H1 (cell line): ENCODE measurements around the gene GZF1. TPM values are rescaled to one million over a fixed set of nuclear protein-coding genes. Genes with fewer than 3 reads are reported as not detected.

Experiments
- CTCF ChIA-PET: fragments of 300-600 bp; sonication (Branson Sonifier 250); formaldehyde crosslinking; loops from one replicate; lab custom pipeline; 2021; ENCODE audit not compliant: partially characterized antibody; lab: Charles Lee
- POLR2A ChIA-PET: fragments of 300-600 bp; sonication (Branson Sonifier 250); formaldehyde crosslinking; loops from one replicate; lab custom pipeline; 2021; ENCODE audit warnings: inconsistent platforms; ENCODE audit not compliant: partially characterized antibody; lab: Charles Lee
- DNase-seq, 2 experiments: peaks; one replicate each; pipeline versions ENCODE4 v3.0.0 to v3.0.0-alpha.2; 2010 to 2022; ENCODE audit warnings: low spot score in 2 of 2, low read depth in 1 of 2, mixed read lengths in 1 of 2
- FAIRE-seq: peaks from 2 replicates; lab custom pipeline; 2011; peaks lifted over from hg19 to GRCh38; lab: Jason Lieb, UNC
- H2AFZ ChIP-seq: 2 replicates; pipeline ENCODE4 v1.8.1; 2012; ENCODE audit warnings: low read length, inconsistent platforms
- H2AK5ac ChIP-seq: 2 replicates; pipeline ENCODE4 v1.6.1; 2013; ENCODE audit warnings: low read depth, low read length
- H2BK120ac ChIP-seq: replicated peaks from 2 replicates; pipeline ENCODE3; 2013; ENCODE audit warnings: low read depth, low read length, inconsistent platforms
- H2BK12ac ChIP-seq: 2 replicates; pipeline ENCODE4 v1.6.1; 2013; ENCODE audit warnings: low read depth, low read length
- H2BK15ac ChIP-seq: 2 replicates; pipeline ENCODE4 v1.6.1; 2013; ENCODE audit warnings: low read length
- H2BK20ac ChIP-seq: 2 replicates; pipeline ENCODE4 v1.6.1; 2013; ENCODE audit warnings: low read length
- H2BK5ac ChIP-seq: 2 replicates; pipeline ENCODE4 v1.6.1; 2013; ENCODE audit warnings: low read depth, low read length
- H3K14ac ChIP-seq: 2 replicates; pipeline ENCODE4 v1.6.1; 2013; ENCODE audit warnings: inconsistent platforms; ENCODE audit not compliant: insufficient read length
- H3K18ac ChIP-seq: 2 replicates; pipeline ENCODE4 v1.6.1; 2013; ENCODE audit warnings: low read length; ENCODE audit errors: extremely low read depth
- H3K23ac ChIP-seq: 2 replicates; pipeline ENCODE4 v1.6.1; 2013; ENCODE audit warnings: inconsistent platforms; ENCODE audit not compliant: insufficient read length
- H3K23me2 ChIP-seq: 2 replicates; pipeline ENCODE4 v1.6.1; 2013; ENCODE audit warnings: low read depth, low read length
- H3K27ac ChIP-seq: 2 replicates; pipeline ENCODE4 v1.6.1; 2011; ENCODE audit warnings: low read depth, low read length, inconsistent platforms
- H3K27me3 ChIP-seq, 4 experiments: replicated peaks in 1 of 4; 1 replicate in 1 of 4; 2 replicates in 3 of 4; pipeline versions ENCODE4 v1.6.1 to v1.8.1; 2011 to 2013; ENCODE audit warnings: low read length in 3 of 4, mild to moderate bottlenecking in 3 of 4, inconsistent platforms in 2 of 4, mixed read lengths in 2 of 4, moderate library complexity in 1 of 4; ENCODE audit not compliant: control insufficient read depth in 3 of 4, insufficient read depth in 3 of 4; ENCODE audit errors: extremely low read depth in 1 of 4
- H3K36me3 ChIP-seq, 4 experiments: 2 replicates each; pipeline versions ENCODE4 v1.6.1 to v1.8.1; 2011 to 2013; ENCODE audit warnings: mild to moderate bottlenecking in 4 of 4, low read length in 3 of 4, moderate library complexity in 2 of 4, control low read depth in 1 of 4, inconsistent platforms in 1 of 4; ENCODE audit not compliant: insufficient read depth in 4 of 4, control insufficient read depth in 2 of 4
- H3K4ac ChIP-seq: replicated peaks from 2 replicates; pipeline ENCODE3; 2013; ENCODE audit warnings: low read length, low read depth, mixed read lengths, inconsistent platforms; ENCODE audit not compliant: insufficient read length
- H3K4me1 ChIP-seq, 4 experiments: replicated peaks in 1 of 4; 1 replicate in 1 of 4; 2 replicates in 3 of 4; pipeline versions ENCODE4 v1.6.1 to v1.8.1; 2011 to 2013; ENCODE audit warnings: low read length in 3 of 4, inconsistent platforms in 2 of 4, mixed read lengths in 1 of 4; ENCODE audit not compliant: insufficient read depth in 4 of 4, control insufficient read depth in 3 of 4
- H3K4me2 ChIP-seq, 2 experiments: 2 replicates each; pipeline versions ENCODE4 v1.6.1 to v1.8.1; 2011 to 2013; ENCODE audit warnings: low read depth in 2 of 2, low read length in 2 of 2, control low read depth in 1 of 2, inconsistent platforms in 1 of 2, mild to moderate bottlenecking in 1 of 2; ENCODE audit not compliant: insufficient read depth in 1 of 2
- H3K4me3 ChIP-seq, 4 experiments: fragments of 200-600, 300-600 bp in 1 of 4; sonication (generic), shearing (Covaris generic), sonication (Bioruptor Twin) in 1 of 4; 2 replicates each; pipeline versions ENCODE4 v1.5.1 to v1.8.1; 2011 to 2016; ENCODE audit warnings: low read length in 4 of 4, low read depth in 3 of 4, control low read depth in 2 of 4, inconsistent platforms in 2 of 4, mild to moderate bottlenecking in 2 of 4, mixed read lengths in 1 of 4, moderate library complexity in 1 of 4; ENCODE audit not compliant: insufficient read depth in 2 of 4; ENCODE audit errors: extremely low read depth in 1 of 4
- H3K56ac ChIP-seq: replicated peaks from 2 replicates; pipeline ENCODE3; 2013; ENCODE audit warnings: low read depth, mild to moderate bottlenecking, mixed read lengths, low read length, inconsistent platforms; ENCODE audit not compliant: insufficient read length
- H3K79me1 ChIP-seq: 2 replicates; pipeline ENCODE4 v1.6.1; 2013; ENCODE audit warnings: low read depth, low read length, control low read depth
- H3K79me2 ChIP-seq, 2 experiments: 2 replicates each; pipeline versions ENCODE4 v1.6.1 to v1.8.1; 2012 to 2013; ENCODE audit warnings: low read length in 2 of 2, mild to moderate bottlenecking in 2 of 2, inconsistent platforms in 1 of 2; ENCODE audit not compliant: insufficient read depth in 2 of 2, control insufficient read depth in 1 of 2
- H3K9ac ChIP-seq, 4 experiments: replicated peaks in 1 of 4; 1 replicate in 1 of 4; 2 replicates in 3 of 4; pipeline versions ENCODE4 v1.6.1 to v1.8.1; 2011 to 2013; ENCODE audit warnings: low read depth in 3 of 4, low read length in 3 of 4, control low read depth in 2 of 4, mild to moderate bottlenecking in 2 of 4, moderate library complexity in 2 of 4, inconsistent platforms in 1 of 4; ENCODE audit errors: extremely low read depth in 1 of 4
- H3K9me3 ChIP-seq, 2 experiments: 2 replicates each; pipeline versions ENCODE4 v1.6.1 to v1.8.1; 2012 to 2013; ENCODE audit warnings: mild to moderate bottlenecking in 2 of 2, moderate library complexity in 2 of 2, control low read depth in 1 of 2, inconsistent platforms in 1 of 2, low read depth in 1 of 2, low read length in 1 of 2, mixed read lengths in 1 of 2; ENCODE audit not compliant: insufficient read depth in 2 of 2
- H4K20me1 ChIP-seq, 2 experiments: replicated peaks in 1 of 2; 2 replicates each; pipeline versions ENCODE3 to v1.8.1; 2011 to 2013; ENCODE audit warnings: inconsistent platforms in 2 of 2, low read length in 2 of 2, mild to moderate bottlenecking in 1 of 2; ENCODE audit not compliant: insufficient read depth in 2 of 2, control insufficient read depth in 1 of 2
- H4K5ac ChIP-seq: 2 replicates; pipeline ENCODE4 v1.6.1; 2013; ENCODE audit warnings: low read length, low read depth, mixed read lengths, inconsistent platforms; ENCODE audit not compliant: insufficient read length
- H4K8ac ChIP-seq: 2 replicates; pipeline ENCODE4 v1.8.0; 2013; ENCODE audit warnings: mild to moderate bottlenecking, moderate library complexity, low read length, inconsistent platforms; ENCODE audit not compliant: insufficient read depth; ENCODE audit errors: extremely low read depth
- H4K91ac ChIP-seq: replicated peaks from 2 replicates; pipeline ENCODE3; 2013; ENCODE audit warnings: low read length, mixed read lengths, inconsistent platforms; ENCODE audit not compliant: insufficient read length
- GABPA ChIP-seq: IDR thresholded peaks from 2 replicates; pipeline ENCODE4 v1.6.1; 2011; ENCODE audit warnings: mild to moderate bottlenecking, low read length, moderate library complexity, borderline replicate concordance; ENCODE audit not compliant: insufficient read depth
- RXRA ChIP-seq: IDR thresholded peaks from 2 replicates; pipeline ENCODE4 v1.6.1; 2011; ENCODE audit warnings: low read depth, mild to moderate bottlenecking, low read length, moderate library complexity; ENCODE audit not compliant: insufficient read depth
- SRF ChIP-seq: IDR thresholded peaks from 2 replicates; pipeline ENCODE4 v1.6.1; 2011; ENCODE audit warnings: mild to moderate bottlenecking, low read depth, low read length, moderate library complexity
- WGBS, 2 experiments: shearing (Covaris generic) in 1 of 2; methylation state at CpG; one replicate each; pipeline versions ENCODE4 v1.1.6 to v1.1.7; 2013 to 2015; ENCODE audit warnings: low lambda C conversion rate in 2 of 2, mixed read lengths in 2 of 2, inconsistent platforms in 1 of 2, low coverage in 1 of 2, missing lambda C conversion rate in 1 of 2; ENCODE audit not compliant: insufficient replicate concordance in 2 of 2, insufficient coverage in 1 of 2, insufficient read length in 1 of 2; ENCODE audit errors: extremely low coverage in 1 of 2, missing lambda C conversion rate in 1 of 2; 5-methylcytosine and 5-hydroxymethylcytosine counted together
- polyA plus RNA-seq, 7 experiments: library from polyadenylated mRNA; depleted of rRNA in 3 of 7; stranded (reverse) in 5 of 7; unstranded in 2 of 7; fragments of >200 nt in 5 of 7; fragments of 200-250 nt in 2 of 7; gene quantifications; 1 replicate in 5 of 7; 2 replicates in 1 of 7; 4 replicates in 1 of 7; pipeline versions ENCODE4 v1.2.1 to v1.2.3, GENCODE V29; 2011 to 2013; ENCODE audit warnings: missing spikeins in 2 of 7, mixed read lengths in 2 of 7
- total RNA-seq: library from RNA; stranded (reverse); fragmentation: NEBNext Ultra II Directional; extraction: Animal tissue kit (Norgen Biotek cat#: 25700); gene quantifications from 2 replicates; pipeline ENCODE4 v1.2.1, GENCODE V29; 2021
- TF ChIP-seq, protein P1 (sequence below), 3 experiments: IDR thresholded peaks; 1 replicate in 2 of 3; 2 replicates in 1 of 3; pipeline versions ENCODE4 v1.5.1 to v1.6.1; 2011; ENCODE audit warnings: low read length in 3 of 3, mild to moderate bottlenecking in 3 of 3, inconsistent platforms in 2 of 3, low read depth in 1 of 3, moderate library complexity in 1 of 3; ENCODE audit not compliant: insufficient read depth in 1 of 3; ENCODE audit errors: control extremely low read depth in 1 of 3
- TF ChIP-seq, protein P2 (sequence below): IDR thresholded peaks from 2 replicates; pipeline ENCODE4 v1.6.1; 2012; ENCODE audit warnings: inconsistent platforms

Gene GZF1
- total and polyA plus RNA-seq, 2 of the 8 experiments (the other 6 are each of a cell fraction or from before 2014, with no cell fraction given), result 8.2 to 11.9 TPM

DNA sequence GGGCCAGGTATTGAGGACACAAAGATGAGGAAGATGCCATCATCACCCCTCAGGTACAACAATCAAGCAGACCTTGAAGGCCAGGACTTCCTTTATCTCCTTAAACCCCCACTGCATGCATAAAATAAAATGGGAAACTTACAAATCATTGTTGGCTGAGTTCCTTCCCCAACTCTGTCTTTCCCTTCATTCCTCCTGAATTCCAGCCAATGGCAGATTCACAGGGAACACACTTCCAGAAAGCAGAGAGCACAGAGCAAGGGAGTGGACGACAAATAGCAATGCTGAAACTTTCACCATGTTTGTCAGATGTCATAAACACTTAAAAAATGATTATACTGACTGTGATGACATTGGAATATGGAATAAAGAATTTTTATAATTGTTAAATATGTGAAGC is 48.7 kb upstream of the GZF1 start:
- H4K20me1 ChIP-seq, result no peaks in the 10 kb centered on the region
- H3K36me3 ChIP-seq, result no peaks in the 10 kb centered on the region
- no peaks in the 10 kb centered on the region for H3K79me2 ChIP-seq
- H4K8ac ChIP-seq, result no peak overlapping the region
- no peak overlapping the region for H3K23ac ChIP-seq
- no peak overlapping the region for H2BK12ac ChIP-seq
- no peak overlapping the region for H2AK5ac ChIP-seq
- no peak overlapping the region for H3K14ac ChIP-seq
- POLR2A ChIA-PET, result no interaction called here
- TF ChIP-seq SRF (no peak), RXRA (no peak), GABPA (no peak)
- TF ChIP-seq, protein P1, sequence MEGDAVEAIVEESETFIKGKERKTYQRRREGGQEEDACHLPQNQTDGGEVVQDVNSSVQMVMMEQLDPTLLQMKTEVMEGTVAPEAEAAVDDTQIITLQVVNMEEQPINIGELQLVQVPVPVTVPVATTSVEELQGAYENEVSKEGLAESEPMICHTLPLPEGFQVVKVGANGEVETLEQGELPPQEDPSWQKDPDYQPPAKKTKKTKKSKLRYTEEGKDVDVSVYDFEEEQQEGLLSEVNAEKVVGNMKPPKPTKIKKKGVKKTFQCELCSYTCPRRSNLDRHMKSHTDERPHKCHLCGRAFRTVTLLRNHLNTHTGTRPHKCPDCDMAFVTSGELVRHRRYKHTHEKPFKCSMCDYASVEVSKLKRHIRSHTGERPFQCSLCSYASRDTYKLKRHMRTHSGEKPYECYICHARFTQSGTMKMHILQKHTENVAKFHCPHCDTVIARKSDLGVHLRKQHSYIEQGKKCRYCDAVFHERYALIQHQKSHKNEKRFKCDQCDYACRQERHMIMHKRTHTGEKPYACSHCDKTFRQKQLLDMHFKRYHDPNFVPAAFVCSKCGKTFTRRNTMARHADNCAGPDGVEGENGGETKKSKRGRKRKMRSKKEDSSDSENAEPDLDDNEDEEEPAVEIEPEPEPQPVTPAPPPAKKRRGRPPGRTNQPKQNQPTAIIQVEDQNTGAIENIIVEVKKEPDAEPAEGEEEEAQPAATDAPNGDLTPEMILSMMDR (IDR thresholded peaks at IDR 0.05; ENCODE audit: control extremely low read depth in 1 of 3, insufficient read depth in 1 of 3, low read depth in 1 of 3, low read length in 3 of 3), result no peak
- TF ChIP-seq, protein P2, sequence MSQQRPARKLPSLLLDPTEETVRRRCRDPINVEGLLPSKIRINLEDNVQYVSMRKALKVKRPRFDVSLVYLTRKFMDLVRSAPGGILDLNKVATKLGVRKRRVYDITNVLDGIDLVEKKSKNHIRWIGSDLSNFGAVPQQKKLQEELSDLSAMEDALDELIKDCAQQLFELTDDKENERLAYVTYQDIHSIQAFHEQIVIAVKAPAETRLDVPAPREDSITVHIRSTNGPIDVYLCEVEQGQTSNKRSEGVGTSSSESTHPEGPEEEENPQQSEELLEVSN, result no peak
- TF ChIP-seq, all 59 proteins: peak for 0
- Histone ChIP-seq H3K27me3 (no peaks in the 10 kb centered on the region; a peak in 1 of 7 replicates), H3K4ac (no peak overlapping the region), H2BK20ac (no peak overlapping the region), H3K23me2 (no peaks in the 10 kb centered on the region), H3K56ac (no peak overlapping the region), H3K4me1 (no peaks in the 10 kb centered on the region), H2BK15ac (no peak overlapping the region), H4K5ac (no peak overlapping the region), H3K4me2 (no peak overlapping the region), H2BK5ac (no peak overlapping the region), H3K9ac (no peak overlapping the region), H2BK120ac (no peak overlapping the region), H3K18ac (no peak overlapping the region), H3K9me3 (no peaks in the 10 kb centered on the region), H3K4me3 (no peak overlapping the region), H3K27ac (no peak overlapping the region), H2AFZ (no peak overlapping the region), H3K79me1 (no peaks in the 10 kb centered on the region), H4K91ac (no peak overlapping the region)
- DNase-seq (no peak), FAIRE-seq (no peak)
- WGBS, 2 experiments, result 94% methylated on average over 1 of the region's 1 CpG; no CpG with 5 or more reads in 1 of the 2 experiments
- CTCF ChIA-PET, result interaction anchor here (0.6 to 1.5 kb wide), 5 partner anchors 12 to 630 kb away, joined by 3 to 6 read pairs (median 3); no protein-coding TSS in a partner anchor
